Subcutaneous abdominal adipose tissue (tissue), 5 donors: ENCODE measurements around the gene MATCAP1.

Source experiments
- H3K27ac ChIP-seq: one replicate; pipeline ENCODE4 v1.7.0; 2013; ENCODE audit warnings: low read depth, mild to moderate bottlenecking, inconsistent platforms, low read length, moderate library complexity
- H3K27me3 ChIP-seq, 5 donors: one replicate each; pipeline ENCODE4 v1.7.0; 2013; ENCODE audit warnings: low read length in 5 of 5, inconsistent platforms in 1 of 5; ENCODE audit not compliant: control insufficient read depth in 5 of 5, insufficient read depth in 4 of 5
- H3K36me3 ChIP-seq, 5 donors: one replicate each; pipeline ENCODE4 v1.7.0; 2013; ENCODE audit warnings: low read length in 5 of 5; ENCODE audit not compliant: control insufficient read depth in 5 of 5, insufficient read depth in 5 of 5
- H3K4me1 ChIP-seq, 5 donors: one replicate each; pipeline ENCODE4 v1.7.0; 2013; ENCODE audit warnings: low read length in 5 of 5, mild to moderate bottlenecking in 3 of 5, moderate library complexity in 1 of 5; ENCODE audit not compliant: control insufficient read depth in 5 of 5, insufficient read depth in 5 of 5
- H3K4me3 ChIP-seq, 5 donors: one replicate each; pipeline ENCODE4 v1.7.0; 2013; ENCODE audit warnings: low read length in 5 of 5, low read depth in 1 of 5
- H3K9ac ChIP-seq, 5 donors: one replicate each; pipeline ENCODE4 v1.7.0; 2013; ENCODE audit warnings: low read length in 5 of 5, mild to moderate bottlenecking in 4 of 5, moderate library complexity in 3 of 5
- H3K9me3 ChIP-seq, 5 donors: one replicate each; pipeline ENCODE4 v1.7.0; 2013; ENCODE audit warnings: low read length in 5 of 5; ENCODE audit not compliant: control insufficient read depth in 5 of 5
- donor health status: healthy.
- donor health status: healthy.
- donor health status: healthy.
- donor health status: healthy.
- donor health status: healthy.

The MATCAP1 gene

DNA sequence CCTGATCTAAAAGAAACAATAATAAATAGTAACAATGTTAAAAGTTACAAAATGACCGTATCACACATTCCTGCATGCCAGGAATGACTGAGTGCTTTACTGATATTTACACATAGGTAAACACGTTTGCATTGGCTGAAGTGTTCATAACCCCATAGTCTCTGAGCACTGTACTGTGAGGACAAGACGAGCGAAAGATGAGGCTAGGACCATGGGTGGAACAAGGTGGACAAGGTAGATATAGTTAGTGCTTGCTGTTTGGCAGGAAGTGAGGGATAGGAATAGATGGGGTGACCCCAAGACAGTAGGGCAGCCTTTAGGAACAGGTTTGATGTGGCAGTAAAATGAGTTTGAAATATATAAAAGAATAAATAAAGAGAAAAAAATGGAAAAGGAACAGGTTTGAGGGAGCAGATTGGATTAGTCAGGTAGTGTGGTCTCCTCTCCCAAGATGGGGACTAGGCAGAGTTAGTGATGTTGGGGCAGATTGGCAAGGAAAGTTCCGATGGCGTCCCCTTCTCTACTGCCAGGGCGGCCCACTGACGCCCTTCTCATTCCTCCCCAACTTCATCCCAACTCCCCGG is 7.7 kb upstream of the MATCAP1 start:
- Histone ChIP-seq H3K9ac (no peak overlapping the region), H3K27ac (no peak overlapping the region), H3K4me1 (peaks cover 18 to 50% (median 26%) of the 10 kb centered on the region in 5 donors), H3K27me3 (no peaks in the 10 kb centered on the region), H3K9me3 (no peaks in the 10 kb centered on the region), H3K4me3 (peak overlapping the region in 4 of 5 donors; percentile 53 to 98 (median 84)), H3K36me3 (peaks cover 0 to 34% (median 29%) of the 10 kb centered on the region in 5 donors)

DNA sequence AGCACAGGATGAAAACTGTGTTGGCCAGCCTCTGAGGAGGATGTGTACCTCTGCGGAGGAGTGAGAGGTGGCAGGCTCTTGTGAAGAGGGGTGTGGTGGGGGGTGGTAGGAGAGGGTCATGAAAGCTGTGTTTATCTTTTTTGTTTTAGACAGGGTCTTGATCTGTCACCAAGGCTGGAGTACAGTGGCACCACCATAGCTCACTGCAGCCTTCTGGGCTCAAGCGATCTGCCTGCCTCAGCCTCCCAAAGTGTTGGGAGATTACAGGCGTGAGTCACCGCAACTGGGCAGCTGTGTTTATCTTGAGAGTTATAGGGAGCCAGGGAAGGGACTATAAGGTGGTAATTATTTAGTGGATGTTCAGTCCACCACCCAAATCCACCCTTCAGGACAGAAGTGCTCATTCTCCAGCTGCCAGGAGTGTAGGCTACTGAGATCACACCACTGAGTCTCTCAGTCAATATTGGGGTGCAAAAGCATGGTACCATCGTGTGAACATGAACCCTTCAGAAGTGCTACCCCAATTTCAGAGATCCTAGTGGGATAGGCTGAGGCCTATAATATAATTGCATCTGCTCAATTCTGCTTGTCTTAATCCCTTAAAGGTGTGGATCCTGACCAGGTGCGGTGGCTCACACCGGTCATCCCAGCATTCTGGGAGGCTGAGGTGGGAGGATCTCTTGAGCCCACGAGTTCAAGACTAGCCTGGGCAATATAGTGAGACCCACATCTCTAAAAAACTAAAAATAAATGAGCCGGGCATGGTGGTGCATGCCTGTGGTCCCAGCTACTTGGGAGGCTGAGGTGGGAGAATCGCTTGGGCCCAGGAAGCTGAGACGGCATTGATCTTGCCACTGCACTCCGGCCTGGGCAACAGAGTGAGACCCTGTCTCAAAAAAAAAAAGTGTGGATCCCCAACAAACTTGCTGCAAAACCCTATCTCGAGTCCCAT is 7.0 kb upstream of the MATCAP1 start:
- Histone ChIP-seq H3K27me3 (no peaks in the 10 kb centered on the region), H3K27ac (no peak overlapping the region), H3K9ac (no peak overlapping the region), H3K4me3 (peak overlapping the region in 4 of 5 donors; percentile 32 to 56 (median 42)), H3K4me1 (peaks cover 18 to 53% (median 27%) of the 10 kb centered on the region in 5 donors), H3K36me3 (peaks cover 0 to 26% (median 23%) of the 10 kb centered on the region in 5 donors), H3K9me3 (no peaks in the 10 kb centered on the region)

DNA sequence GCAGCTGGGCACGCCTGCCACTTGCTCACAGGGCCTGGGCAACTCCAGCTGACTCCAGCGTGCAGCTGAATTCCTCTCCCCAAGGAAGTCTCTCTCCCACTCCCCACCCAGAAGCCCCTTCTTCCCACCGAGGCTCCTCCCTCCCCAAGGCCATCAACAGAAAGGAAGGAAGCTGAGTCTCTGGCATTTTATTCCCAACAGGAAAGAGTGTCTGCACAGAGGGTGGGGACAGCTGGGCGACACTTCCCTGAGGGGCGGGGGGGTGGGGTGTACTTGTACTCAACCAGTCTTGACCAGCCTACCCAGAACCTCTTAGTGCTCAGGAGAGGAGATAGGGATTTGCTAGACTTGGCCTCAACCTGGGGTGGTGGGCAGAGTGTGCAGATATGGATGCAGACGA is 6.3 kb upstream of the MATCAP1 start, which contains the start of gene EXOC3L1:
Gene EXOC3L1, minus strand, starts transcription at position 96 of the 400 bp plus-strand sequence. CDS start 460 bp downstream, outside the sequence.
- Histone ChIP-seq H3K9ac (peak within 1 kb of the TSS in 1 of 5 donors; percentile 33), H3K27me3 (no peaks in the 10 kb centered on the region), H3K9me3 (no peaks in the 10 kb centered on the region), H3K4me3 (peak within 1 kb of the TSS in 4 of 5 donors; percentile 32 to 56 (median 42)), H3K4me1 (peaks cover 18 to 60% (median 34%) of the 10 kb centered on the region in 5 donors), H3K36me3 (peaks cover 0 to 20% (median 16%) of the 10 kb centered on the region in 5 donors), H3K27ac (no peak within 1 kb of the TSS)

DNA sequence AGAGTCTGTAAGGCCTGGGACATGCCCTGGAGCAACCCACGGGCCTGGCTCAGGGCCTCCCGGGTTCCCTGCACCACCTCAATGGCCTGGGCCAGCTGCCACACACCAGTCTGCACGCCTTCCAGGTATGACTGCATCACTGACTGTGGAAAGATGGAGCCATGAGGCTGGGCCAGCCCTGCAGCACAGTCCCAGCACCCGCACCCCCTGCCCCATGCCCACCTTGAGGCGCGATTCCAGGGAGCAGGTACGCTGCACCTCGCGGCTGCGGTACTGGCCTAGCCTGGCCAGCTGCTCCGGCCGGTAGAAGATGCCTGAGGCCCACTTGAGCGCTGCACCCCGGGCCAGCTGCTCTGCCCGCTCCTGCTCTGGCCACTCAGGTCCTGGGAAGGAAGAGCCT is 5.0 kb upstream of the MATCAP1 start:
- Histone ChIP-seq H3K27me3 (no peaks in the 10 kb centered on the region), H3K9me3 (no peaks in the 10 kb centered on the region), H3K4me1 (peaks cover 15 to 63% (median 41%) of the 10 kb centered on the region in 5 donors), H3K9ac (no peak overlapping the region), H3K4me3 (no peak overlapping the region), H3K27ac (no peak overlapping the region), H3K36me3 (peaks cover 0 to 7% (median 4%) of the 10 kb centered on the region in 5 donors)

DNA sequence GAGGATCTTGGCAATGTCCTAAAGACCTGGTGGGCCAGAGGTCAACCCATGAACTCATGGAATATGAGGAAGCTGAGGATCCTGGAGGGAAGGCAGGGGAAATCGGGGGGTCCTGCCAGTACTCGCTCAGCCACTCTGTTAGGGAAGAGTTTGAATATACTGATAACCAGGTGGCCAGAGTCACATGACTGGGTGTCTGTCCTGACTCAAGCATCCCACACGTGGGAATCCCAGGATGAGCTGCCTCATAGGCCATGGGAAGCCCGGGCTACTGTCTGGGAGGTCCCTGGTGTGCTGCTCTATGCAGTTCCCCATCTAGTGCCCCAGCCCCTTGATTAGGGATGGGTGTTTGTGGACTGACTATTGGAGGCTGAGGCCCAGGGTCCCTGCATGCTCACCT is 4.6 kb upstream of the MATCAP1 start:
- Histone ChIP-seq H3K9me3 (no peaks in the 10 kb centered on the region), H3K27ac (no peak overlapping the region), H3K27me3 (no peaks in the 10 kb centered on the region), H3K36me3 (peaks cover 0 to 3% (median 0%) of the 10 kb centered on the region in 5 donors), H3K4me1 (peaks cover 13 to 60% (median 37%) of the 10 kb centered on the region in 5 donors), H3K9ac (no peak overlapping the region), H3K4me3 (no peak overlapping the region)

DNA sequence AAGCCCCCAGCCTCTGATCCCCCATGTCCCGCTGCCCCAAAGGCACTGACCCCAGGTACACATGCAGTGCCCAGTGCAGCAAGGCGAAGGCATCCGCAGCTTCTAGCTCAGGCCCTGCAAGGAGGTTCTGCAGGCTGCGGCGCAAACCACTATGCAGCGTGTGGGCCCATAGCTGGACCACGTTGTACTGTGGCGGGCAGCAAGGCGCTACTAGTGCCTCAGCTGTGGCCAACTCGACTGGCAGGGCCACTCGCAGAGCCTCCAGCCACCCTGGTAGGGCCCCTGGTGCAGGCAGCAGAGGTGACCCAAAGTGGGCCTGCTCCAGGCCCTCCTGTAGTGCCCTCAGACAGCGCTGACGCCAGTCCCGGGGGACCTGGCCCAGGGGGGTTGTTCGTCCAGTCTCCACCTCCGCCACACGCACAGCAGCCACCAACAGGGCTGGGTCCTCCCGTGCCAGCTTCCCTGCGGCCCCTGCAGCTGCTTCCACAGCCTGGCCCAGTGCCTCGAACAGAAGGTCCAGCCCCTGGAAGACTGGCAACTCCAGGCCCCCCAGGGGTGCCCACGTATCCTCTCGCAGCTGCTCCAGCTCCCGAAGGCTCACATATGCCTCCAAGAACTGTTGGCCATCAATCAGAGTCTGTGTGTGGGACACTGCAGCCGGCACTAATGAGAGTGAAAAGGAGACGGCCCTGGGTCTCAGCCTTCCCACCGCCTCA is 3.6 kb upstream of the MATCAP1 start:
- Histone ChIP-seq H3K9me3 (no peaks in the 10 kb centered on the region), H3K27ac (no peak overlapping the region), H3K9ac (no peak overlapping the region), H3K36me3 (peaks cover 0 to 3% (median 0%) of the 10 kb centered on the region in 5 donors), H3K4me1 (peaks cover 5 to 55% (median 33%) of the 10 kb centered on the region in 5 donors), H3K4me3 (no peak overlapping the region), H3K27me3 (no peaks in the 10 kb centered on the region)

DNA sequence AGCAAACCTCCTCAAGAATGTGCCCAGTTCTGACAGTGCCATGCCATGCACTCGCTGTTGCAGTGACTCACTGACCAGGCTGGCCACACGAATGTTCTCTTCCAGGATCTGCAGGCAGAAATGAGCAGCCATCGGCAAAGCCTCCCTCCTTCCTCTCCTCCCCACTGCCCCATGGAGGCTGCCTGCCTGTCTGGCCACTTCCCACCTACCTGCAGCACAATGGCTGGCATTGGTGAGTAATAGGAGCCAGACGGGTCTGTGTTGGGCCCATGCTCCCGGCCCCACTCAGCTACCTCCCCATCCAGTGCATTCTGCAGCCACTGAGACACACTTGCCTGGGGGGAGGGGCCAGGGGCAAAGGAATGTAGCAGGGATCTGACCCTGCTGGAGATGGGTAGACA is 2.8 kb upstream of the MATCAP1 start:
- H3K27ac ChIP-seq: no peak overlapping the region
- no peak overlapping the region for H3K4me3 ChIP-seq
- no peak overlapping the region for H3K9ac ChIP-seq
- no peaks in the 10 kb centered on the region for H3K9me3 ChIP-seq
- peaks cover 0 to 3% (median 0%) of the 10 kb centered on the region in 5 donors for H3K36me3 ChIP-seq
- H3K4me1 ChIP-seq: peaks cover 3 to 52% (median 30%) of the 10 kb centered on the region in 5 donors
- H3K27me3 ChIP-seq: no peaks in the 10 kb centered on the region

DNA sequence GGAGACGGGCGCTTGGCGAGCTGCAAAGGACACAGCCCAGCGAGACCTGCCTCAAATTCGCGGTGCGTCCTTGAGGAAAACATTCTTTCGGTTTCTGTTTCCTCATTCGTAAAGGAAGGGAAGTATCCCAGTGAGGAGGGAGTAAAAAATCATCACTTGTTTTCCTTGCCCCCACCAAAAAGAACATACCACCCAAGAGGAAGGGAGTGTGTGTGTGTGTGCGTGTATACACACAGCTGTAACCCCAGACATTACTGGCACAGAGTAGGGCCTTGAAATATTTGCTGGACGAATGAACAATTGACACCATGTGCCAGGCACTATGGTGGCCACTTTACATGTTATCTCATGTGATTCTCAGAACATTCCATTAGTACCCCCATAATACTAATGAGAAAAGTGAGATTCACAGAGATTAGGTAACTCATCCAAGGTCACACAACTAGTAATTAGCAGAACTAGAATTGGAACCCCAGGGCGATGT is 1.9 kb upstream of the MATCAP1 start:
- Histone ChIP-seq H3K9me3 (no peaks in the 10 kb centered on the region), H3K4me3 (peak overlapping the region in 3 of 5 donors; percentile 0 to 80 (median 80)), H3K36me3 (peaks cover 0 to 3% (median 0%) of the 10 kb centered on the region in 5 donors), H3K27ac (no peak overlapping the region), H3K4me1 (peaks cover 4 to 50% (median 35%) of the 10 kb centered on the region in 5 donors), H3K9ac (peak overlapping the region in 1 of 5 donors; percentile 37), H3K27me3 (no peaks in the 10 kb centered on the region)

DNA sequence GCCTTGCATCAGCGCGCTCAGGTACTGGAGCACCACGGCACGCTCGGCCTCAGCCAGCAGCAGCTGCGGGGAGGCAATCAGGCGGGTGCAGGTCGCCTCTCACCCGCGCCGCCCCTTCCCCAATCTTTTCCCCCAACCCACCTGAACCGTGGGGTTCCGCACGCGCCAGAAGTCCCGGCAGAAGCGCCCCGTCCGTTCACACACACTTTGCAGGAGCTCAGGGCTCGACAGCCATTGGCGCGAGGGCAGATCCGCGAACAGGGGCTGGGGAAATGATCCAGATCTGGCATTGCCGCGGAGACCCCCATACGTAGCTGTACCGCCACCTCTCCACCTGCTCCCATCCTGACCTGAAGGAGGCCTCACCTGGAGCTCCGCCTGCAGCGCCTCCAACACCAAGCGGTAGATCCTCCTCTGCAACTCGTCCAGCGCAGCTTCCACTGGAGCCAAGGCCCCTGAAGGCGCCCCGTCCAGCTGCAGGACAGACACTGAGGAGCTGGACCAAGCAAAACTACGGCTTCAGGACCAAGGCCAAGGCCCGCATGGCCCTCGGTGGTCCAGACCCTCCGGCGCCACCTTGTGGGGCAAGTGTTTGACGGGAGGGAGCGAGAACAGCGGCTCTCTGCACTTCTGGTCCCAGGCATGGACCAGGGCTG is 1.4 kb upstream of the MATCAP1 start:
- Histone ChIP-seq H3K4me1 (peaks cover 3 to 45% (median 35%) of the 10 kb centered on the region in 5 donors), H3K27me3 (no peaks in the 10 kb centered on the region), H3K36me3 (peaks cover 0 to 3% (median 0%) of the 10 kb centered on the region in 5 donors), H3K9me3 (no peaks in the 10 kb centered on the region), H3K27ac (no peak overlapping the region), H3K4me3 (peak overlapping the region in 4 of 5 donors; percentile 6 to 84 (median 80)), H3K9ac (peak overlapping the region in 1 of 5 donors; percentile 37)
